Stimulated activated CD4-positive, alpha-beta T cell treated with anti-CD3 and anti-CD28 coated beads, TNF-alpha, amount 100 ng/mL, for 4 hours (primary cell): ENCODE results near the gene VANGL2.

ENCODE experiments used
- DNase-seq, 3 experiments: peaks; one replicate each; pipeline ENCODE4 v3.0.0-alpha.2; 2020; ENCODE audit warnings: low read depth in 3 of 3

The VANGL2 gene

DNA sequence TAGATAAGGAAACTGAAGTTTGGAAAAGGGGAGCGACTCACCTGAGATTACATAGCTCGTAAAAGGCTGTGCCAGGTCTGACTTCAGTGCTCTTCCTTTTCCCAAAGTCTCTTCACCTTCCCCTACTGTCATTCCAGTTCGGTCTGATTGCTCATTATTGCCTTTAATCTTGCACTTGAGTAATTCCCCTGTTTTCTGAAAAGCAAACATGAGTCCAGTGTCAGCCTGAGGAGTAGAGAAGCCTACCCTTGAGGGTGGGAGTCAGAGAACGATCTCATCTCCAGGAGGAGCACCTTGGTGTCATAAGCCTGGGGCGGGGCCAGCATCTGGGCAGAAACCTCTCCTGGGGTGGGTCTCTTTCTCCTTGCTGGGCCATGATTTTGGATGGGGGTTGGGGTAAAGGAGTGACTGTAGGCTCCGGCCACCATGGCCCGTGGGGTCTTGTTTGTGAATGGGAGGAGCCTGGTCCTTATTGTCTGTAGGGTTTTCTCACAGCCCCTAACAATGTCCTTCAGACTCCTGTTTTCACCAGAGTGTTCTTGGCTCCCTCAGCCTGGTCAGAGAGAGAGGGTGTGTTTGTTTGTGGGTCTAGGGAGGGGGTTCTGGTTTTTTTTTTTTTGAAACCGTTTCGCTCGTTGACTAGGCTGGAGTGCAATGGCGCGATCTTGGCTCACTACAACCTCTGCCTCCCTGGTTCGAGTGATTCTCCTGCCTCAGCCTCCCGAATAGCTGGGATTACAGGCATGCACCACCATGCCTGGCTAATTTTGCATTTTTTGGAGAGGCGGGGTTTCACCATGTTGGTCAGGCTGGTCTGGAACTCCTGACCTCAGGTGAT is 6.0 kb downstream of the VANGL2 start:
- DNase-seq: no peak

DNA sequence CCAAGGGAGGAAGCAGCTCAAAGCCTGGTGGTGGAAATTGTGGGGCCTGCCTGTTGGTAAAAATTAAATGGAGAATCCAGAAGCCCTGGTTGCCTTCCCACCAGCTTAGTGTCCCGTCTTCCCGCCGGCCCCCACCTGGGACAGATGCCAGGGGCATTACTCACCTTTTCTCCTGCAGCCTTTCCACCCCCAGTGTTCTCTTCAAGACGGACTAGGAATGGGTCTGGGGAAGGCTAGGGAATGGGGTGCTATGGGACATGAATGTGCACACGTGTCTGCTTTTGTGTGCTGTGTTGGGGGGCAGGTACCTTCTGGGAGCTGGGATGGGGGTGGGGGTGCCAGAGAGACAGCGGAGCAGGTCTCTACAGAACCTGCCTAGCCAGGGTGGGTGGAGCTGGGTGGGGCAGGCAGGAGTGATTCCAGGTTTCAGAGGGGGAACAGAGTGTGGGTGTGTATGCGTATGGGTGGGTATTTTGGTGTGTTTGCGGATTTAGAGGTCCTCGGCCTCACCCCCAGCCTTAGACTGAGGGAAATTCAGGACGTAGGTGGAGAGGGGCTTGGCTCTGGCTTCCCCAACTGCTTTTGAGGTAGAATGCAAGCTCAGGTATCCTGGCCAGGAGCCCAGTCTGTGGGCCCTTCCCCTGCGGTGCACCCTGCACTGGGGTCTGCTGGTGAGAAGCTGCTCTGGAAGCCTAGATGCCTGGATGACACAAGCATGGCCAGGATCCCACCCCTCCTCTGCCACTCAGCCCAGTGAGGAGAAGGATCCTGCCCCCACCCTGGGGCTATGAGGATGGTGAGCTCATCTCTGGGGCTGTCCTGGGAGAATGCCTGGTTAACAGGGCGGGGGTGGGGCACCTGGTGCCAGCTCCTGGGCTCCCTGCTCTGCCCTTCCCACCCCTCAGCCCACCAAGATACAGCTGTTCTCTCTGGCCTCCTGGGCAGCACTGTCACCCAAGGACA is 7.8 kb downstream of the VANGL2 start:
- no peak for DNase-seq

DNA sequence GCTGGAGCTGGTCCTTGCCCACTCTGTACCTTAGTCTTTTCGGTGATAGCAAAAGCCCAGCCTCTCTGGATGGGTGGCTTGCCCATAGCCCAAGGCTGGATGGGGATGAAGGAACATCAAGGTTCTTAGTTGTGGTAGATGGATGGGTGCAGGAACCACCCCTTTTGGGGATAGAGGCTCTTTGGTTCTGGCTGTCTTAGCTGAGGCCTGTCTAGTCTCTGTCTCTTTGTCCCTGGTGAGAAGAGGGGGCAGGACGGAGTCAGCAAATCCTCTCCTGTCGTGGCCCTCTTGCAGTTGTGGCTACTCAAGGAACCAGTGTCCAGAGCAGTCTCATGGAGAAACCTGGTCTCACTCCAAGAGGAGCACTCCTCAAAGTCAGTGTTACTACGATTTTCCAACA is 8.5 kb downstream of the VANGL2 start:
- DNase-seq: no peak

DNA sequence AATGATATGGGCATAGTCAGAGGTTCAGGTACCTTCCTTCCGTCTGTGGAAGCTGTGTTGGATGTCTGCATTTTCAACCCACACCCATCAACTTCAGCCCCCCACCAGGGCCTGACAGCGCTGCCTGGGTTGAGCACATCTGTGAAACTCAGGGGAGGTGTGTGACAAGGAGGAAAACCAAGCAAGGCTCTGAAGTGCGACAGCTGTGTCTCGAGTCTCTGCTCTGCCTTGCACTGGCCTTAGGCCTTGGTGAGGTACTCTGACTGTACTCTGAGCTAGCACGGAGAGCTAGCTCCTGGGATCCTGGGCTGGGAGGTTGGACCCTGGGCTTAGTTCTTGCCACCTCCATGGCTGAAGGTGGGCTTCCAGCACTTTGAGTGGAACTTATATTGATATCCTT is 9.1 kb downstream of the VANGL2 start:
- no peak for DNase-seq

DNA sequence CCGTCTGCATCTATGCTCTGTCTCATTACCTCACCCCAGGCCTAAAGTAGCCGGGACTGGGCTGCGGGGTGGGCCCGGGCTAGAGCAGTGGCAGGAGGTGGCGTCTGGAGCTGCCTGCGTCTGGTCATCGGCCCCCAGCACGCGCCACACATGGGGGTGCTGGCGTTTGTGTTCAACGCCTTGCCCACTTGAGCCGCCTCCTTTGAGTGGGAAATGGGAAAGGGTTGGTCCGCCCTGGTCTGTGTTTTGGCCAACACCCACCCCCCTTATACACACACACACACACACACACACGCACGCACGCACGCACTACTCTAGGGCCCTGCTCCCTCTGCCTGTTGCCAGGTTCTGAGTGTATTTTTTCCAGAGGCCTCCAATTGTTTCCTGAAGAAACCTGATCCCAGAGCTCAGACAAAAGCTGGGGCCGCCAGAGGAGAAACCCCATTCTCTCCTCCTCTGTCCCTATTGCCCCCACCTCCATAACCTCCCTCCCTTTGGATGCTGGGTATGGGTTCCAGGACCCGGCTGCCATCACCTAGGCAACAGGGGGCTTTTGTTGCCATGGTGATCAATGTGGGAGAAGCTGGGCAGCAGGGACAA is 10.1 kb downstream of the VANGL2 start:
- no peak for DNase-seq

DNA sequence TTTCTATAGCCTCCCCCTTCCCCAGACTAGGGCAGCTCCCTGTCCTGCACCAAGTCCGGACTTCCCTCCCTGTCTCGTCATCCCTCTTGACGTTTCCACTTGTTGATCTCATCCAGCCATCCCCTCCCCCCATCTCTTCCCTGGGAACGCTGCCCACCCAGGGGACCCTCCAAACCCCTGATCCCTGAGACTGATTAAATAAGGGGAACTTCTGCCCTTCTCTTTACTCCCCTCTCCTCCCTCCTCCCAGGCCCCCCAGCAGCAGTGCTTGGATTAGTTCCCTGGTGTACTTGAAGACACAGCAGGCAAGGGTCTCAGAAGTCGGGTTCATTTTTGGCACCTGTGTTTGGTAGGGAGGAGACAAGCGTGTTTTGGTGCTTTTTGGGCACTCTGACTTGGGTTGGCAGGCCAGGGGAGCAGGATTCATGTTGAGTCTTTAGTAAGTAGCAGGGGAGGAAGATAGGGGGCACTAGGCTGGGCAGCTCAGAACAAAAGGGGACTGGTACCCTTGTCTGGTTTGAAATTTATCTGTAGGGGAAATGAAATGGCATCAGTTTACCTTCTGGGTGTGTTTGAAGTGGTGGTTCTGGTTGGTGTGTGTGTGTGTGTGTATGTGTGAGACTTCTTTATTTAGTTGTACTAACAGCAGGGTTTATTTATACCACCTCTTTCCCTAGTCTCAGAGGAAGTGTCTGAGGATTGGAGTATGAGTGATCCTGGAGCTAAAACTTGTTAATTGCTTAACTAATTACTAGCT is 11.1 kb downstream of the VANGL2 start:
- no peak for DNase-seq

DNA sequence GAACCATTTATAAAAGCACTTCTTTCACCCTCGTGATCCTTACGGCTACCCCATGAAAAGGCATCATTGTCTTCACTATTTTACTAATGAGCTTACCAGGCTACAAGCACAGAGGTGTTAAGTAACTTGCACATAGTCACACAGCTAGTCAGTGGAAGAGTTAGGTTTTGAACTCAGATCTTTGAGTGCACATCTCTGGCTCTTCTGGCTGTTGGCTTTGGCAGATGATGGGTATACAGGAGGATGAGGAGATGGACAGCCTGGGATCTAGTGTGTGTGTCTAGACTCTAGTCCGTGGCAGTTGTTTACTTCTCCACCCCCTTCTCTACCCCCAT is 11.6 kb downstream of the VANGL2 start:
- no peak for DNase-seq

DNA sequence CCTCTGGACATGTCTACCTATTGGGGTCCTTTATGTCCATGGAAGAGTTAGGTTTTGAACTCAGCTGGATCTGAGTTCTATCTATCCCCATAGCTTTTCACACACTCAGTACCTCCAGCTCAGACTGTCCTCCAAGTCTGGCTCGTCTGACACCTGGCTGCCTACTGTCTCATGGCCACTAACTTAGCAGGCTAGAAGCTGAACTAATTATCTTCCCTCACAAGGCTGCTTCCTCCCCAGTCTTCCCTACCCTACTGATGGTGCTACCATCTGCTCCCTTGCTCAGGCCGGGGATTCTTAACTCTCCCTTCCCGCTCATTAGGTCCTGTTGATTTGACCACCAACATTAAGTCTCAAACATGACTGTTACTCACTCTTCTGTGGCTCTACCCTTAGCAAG is 13.4 kb downstream of the VANGL2 start:
- no peak for DNase-seq

DNA sequence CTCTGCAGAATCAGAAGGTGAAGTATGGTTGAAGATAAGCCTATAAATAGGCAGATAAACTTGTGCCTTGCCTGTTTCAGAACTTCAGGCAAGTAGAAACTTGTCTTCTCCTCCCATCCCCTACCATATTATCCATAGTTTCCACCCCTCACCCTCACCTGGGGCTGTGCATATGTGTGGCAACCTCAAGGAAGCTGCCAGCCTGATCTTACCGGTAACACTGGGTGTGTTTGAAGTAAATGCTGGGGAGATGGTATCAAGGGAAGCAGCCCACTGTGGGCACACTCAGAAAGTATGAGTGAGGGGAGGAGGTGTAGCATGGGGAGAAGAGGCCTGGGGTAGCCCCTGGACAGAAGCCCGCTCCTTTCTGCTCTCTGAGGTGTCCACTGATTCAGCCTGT is 14.5 kb downstream of the VANGL2 start:
- DNase-seq: no peak

DNA sequence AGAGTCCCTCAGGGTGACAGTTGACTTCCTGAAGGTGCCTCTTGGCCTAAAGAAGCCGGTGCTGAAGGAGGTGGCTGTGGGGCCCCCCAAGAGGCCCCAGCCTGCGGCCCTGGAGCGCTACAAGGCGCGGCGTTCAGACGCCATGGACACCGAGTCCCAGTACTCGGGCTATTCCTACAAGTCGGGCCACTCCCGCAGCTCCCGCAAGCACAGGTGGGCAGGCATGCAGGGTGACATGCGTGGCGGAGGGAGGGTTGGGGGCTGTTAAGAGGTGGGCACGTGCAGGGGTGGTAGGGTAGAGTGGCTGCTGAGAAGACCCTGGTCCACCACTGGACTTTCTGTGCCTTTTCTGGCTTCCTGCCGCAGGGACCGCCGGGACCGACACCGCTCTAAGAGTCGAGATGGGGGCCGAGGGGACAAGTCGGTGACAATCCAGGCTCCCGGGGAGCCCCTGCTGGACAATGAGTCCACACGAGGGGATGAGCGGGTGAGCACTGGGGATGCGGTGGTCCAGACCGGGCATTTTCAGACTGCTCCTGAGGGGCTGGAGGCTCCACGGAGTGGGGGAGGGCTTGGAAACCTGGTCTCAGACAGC is 15.4 kb downstream of the VANGL2 start:
- DNase-seq: no peak

DNA sequence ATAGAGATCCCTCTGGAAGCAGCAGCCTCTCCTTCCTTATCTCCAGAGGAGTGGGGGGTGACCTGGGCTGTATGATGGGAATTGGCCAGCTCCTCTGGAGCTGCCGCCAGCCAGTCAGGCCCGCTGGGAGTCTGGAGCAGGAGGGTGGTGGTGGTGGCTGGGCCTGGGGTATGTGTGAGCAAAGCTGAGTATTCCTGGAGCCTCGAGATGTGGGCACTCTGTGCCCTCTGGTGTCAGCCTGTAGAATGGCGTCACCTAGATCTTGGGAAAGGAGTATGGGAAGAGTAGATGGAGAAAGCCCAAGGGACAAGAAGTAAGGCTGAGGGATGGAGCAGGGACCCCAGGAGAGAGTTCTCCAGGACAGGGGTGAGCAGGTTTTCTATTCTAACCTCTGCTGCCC is 16.0 kb downstream of the VANGL2 start:
- no peak for DNase-seq

DNA sequence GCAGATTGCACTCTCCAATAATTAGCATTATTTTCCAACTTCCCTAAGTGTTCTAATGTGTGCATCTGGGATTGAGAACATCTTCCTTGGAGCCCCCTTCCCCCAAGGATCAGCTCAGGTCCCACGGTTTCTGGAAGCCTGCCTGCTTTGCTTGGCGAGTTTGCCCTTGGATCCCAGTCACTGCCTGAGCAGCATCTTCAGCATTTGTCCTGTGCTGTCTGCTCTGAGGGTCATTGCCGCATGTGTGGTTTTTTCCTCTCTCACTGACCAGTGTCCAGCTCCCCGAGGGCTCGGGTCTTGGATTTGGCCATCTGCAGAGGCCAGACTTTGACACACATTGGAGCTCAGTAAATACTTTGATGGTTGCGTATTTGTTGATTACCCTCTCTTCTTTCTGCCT is 18.1 kb downstream of the VANGL2 start:
- no peak for DNase-seq

DNA sequence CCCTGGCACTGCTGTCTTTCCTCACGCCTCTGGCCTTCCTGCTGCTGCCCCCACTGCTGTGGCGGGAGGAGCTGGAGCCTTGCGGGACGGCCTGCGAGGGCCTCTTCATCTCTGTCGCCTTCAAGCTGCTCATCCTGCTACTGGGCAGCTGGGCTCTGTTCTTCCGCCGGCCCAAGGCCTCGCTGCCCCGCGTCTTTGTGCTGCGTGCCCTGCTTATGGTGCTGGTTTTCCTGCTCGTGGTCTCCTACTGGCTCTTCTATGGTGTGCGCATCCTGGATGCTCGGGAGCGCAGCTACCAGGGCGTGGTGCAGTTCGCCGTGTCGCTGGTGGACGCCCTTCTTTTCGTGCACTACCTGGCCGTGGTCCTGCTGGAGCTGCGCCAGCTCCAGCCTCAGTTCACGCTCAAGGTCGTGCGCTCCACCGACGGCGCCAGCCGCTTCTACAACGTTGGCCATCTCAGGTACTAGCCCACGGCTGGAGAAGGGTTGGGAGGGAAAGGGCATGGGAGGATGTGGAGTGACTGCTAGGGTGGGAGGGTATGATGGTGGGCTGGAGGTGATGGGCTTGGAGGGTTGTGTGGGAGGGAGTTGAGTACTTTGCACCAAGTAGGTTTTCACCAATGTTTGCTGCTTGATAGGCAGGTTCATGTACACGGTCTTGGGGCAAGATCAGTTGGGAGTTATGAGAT is 18.9 kb downstream of the VANGL2 start:
- DNase-seq: no peak

DNA sequence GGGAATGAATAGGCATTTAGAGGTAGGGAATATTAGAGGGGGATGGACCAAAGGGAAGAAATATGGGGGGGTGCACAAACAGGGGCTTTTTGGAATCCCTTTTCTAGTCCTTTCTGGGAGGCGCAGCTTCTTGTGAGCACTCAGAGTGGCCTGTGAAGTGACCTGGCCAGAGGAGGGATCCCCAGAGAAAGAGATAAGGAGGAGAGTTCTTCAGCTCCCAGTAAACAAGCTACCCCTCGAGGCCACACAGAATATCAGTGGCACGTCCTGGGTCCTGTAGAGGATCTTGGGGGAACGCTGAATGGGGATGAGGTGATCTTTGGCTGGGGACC is 19.4 kb downstream of the VANGL2 start:
- DNase-seq: no peak

DNA sequence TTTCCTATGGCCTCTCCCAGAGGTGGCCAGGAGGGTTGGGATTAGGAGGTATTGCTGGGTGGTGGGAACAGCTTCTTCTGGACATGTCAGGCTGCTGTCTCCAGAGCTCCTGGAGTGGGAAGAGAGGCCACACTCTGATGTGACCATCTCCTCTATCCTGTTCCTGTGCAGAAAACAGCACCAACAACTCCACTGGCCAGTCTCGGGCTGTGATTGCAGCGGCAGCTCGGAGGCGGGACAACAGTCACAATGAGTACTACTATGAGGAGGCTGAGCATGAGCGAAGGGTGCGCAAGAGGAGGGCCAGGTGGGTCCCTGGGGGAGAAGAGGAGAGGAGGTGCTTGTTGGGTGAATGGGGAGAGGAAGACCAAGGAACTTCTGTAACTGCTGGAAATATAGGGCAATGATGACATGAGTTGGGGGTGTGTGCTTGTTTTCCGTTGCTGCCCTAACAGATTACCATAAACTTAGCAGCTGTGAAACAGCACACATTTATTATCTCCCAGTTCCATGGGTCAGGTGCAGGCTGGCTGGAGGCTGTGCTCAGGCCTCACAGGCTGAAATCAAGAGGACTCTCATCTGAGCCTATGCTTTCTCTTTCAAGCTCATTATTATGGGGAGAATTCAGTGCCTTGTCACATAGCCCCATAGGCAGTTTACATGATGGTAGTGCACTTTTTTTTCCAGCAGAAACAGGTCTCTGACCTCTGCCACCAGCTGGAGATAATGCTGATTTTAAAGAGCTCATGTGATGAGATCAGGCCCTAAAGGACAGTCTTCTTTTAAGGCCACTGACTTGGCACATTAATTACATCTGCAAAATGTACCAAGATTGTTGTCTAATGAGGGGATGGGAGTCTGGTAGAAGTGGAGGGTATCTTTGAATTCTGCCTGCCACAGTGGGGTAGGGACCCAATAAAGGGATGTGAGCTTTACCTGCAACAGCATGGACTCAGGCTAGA is 20.8 kb downstream of the VANGL2 start:
- no peak for DNase-seq

DNA sequence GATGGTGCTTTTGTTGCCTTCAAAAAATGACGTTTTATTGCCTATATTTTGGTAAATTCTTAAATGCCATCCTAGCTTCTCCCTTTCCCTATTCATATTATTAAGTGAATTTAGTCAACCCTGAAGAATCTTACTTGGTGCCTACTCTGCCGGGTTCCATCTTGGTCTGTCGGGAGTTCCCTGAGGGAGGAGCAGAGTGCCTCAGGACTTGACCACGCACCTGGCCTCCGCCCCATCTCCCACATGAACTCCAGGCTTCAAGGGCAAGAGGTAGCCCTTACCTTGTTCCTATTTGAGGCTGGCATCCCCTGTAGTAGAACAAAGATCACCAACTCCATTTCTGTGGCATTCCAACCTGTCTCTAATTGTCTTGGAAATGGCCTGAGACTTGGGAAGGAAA is 21.5 kb downstream of the VANGL2 start:
- no peak for DNase-seq

DNA sequence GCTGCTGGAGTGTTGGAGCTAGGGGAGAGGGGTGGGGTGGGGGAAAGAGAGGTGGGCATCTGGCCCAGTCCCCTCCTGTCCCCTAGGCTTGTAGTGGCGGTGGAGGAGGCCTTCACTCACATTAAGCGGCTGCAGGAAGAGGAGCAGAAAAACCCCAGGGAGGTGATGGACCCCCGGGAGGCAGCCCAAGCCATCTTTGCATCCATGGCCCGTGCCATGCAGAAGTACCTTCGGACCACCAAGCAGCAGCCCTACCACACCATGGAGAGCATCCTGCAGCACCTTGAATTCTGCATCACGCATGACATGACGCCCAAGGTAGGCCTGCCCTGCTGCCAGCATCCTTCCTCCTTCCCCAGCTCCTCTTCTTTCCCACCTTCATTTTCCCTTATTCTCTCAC is 23.6 kb downstream of the VANGL2 start:
- no peak for DNase-seq

DNA sequence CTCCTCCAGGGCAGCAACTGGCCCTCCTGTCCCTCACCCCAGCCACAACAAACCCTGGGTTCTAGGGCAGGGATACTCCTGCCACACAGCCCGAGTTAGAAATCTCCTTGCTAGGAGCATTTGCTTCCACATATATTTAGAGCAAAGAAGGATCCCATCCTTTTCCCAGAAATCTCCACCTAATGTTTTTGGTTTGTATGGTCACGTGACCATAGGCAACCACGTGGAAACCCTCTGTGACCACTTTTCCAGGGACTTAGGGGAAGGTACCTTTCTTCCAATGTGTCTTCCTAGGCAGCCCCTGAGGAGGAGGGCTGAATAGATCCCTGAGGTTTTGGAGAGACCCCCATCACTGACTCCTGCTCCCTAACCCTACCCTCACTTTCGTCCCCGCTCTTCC is 25.5 kb downstream of the VANGL2 start:
- no peak for DNase-seq

DNA sequence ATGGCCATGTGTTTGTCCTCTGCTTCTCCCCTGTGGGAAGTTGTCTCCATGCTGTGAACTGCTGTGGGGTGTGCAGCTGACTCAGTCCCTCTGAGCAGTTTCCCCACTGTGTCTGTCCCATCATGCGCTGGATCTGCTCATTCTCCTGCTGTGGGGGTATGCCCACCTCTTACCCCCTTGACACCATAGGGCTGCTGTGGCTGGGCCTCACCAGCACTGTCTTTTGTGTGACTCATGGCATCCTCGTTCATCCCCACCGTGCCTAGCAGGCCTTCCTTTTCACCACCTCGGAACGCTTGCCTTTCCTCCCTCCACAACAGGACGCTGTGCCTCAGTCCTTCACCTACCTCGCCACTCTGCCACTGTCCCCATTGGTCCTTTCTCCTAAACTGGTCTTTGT is 27.3 kb downstream of the VANGL2 start:
- DNase-seq: no peak

DNA sequence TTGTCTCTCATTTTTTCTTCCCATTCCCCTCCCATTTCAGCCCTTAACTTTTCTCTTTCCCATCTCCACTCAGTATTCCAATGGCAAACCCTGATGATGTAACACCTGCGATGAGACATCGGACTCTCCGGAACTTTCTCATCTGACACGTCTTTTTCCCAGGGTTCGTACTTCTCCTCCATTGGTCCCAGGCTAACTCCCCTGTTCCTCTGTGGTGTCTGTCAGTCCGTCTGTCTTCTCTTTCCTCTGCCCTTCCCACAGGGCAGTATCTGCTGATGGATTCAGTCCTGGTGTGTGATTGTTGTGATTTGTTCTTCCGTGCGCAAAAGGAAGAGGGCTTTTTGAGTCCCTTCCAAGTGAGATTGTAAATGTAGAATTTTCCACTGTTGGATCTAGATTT is 27.7 kb downstream of the VANGL2 start:
- DNase-seq: no peak
